Erythroblast (primary cell): ENCODE results near the gene EIF4G1.

Experiments
- GATA1 ChIP-seq: IDR thresholded peaks from 2 replicates; pipeline ENCODE4 v1.6.1; 2011; ENCODE audit warnings: low read depth, mild to moderate bottlenecking, control low read depth, low read length, moderate library complexity
- POLR2A ChIP-seq: IDR thresholded peaks from 2 replicates; pipeline ENCODE4 v1.6.1; 2011; ENCODE audit warnings: mild to moderate bottlenecking, low read length

GRCh38 chr3:184315543-184315867, 1.1 kb downstream of the EIF4G1 start:
- TF ChIP-seq POLR2A, result peak; percentile 15
- no peak for TF ChIP-seq GATA1
